CD4-positive, alpha-beta T cell (primary cell): ENCODE results near the gene CLCN6. TPM values are rescaled to one million over a fixed set of nuclear protein-coding genes. Genes with fewer than 3 reads are reported as not detected.

Experiments used
- ATAC-seq: fragments of 200-7000 bp; cut with Tn5 transposase; one replicate; pipeline ENCODE4 v1.10.0; 2022; ENCODE audit warnings: mild to moderate bottlenecking; ENCODE audit not compliant: poor library complexity
- CTCF ChIA-PET: fragments of 350-600 bp; sonication (Branson Sonifier 250); formaldehyde crosslinking; loops from one replicate; lab custom pipeline; 2021; ENCODE audit warnings: antibody characterized with exemption, inconsistent platforms; lab: Charles Lee
- POLR2A ChIA-PET: fragments of 350-600 bp; sonication (Branson Sonifier 250); formaldehyde crosslinking; loops from one replicate; lab custom pipeline; 2021; ENCODE audit warnings: antibody characterized with exemption, inconsistent platforms; lab: Charles Lee
- DNase-seq, 14 experiments: peaks; one replicate each; pipeline ENCODE4 v3.0.0-alpha.2; 2013 to 2020; ENCODE audit warnings: mixed read lengths in 2 of 14
- H3K27ac ChIP-seq, 2 donors: one replicate each; pipeline versions ENCODE4 v1.5.1 to v1.7.0; 2013; ENCODE audit warnings: low read length in 2 of 2, low read depth in 1 of 2, mild to moderate bottlenecking in 1 of 2
- H3K27me3 ChIP-seq, 2 experiments: 1 replicate in 1 of 2; 2 replicates in 1 of 2; pipeline versions ENCODE4 v1.6.1 to v1.7.0; 2013; ENCODE audit warnings: low read length in 2 of 2, control low read depth in 1 of 2, mild to moderate bottlenecking in 1 of 2, moderate library complexity in 1 of 2; ENCODE audit not compliant: insufficient read depth in 2 of 2, control insufficient read depth in 1 of 2
- H3K36me3 ChIP-seq: one replicate; pipeline ENCODE4 v1.6.1; 2013; ENCODE audit warnings: low read length, control low read depth; ENCODE audit not compliant: insufficient read depth
- H3K4me1 ChIP-seq: one replicate; pipeline ENCODE4 v1.6.1; 2013; ENCODE audit warnings: low read length, control low read depth; ENCODE audit not compliant: insufficient read depth
- H3K4me3 ChIP-seq: one replicate; pipeline ENCODE4 v1.5.1; 2013; ENCODE audit warnings: mild to moderate bottlenecking, low read length, moderate library complexity
- H3K9me3 ChIP-seq, 2 experiments: 1 replicate in 1 of 2; 2 replicates in 1 of 2; pipeline versions ENCODE4 v1.6.1 to v1.7.0; 2013; ENCODE audit warnings: low read length in 2 of 2, mild to moderate bottlenecking in 2 of 2, control low read depth in 1 of 2, moderate library complexity in 1 of 2; ENCODE audit not compliant: control insufficient read depth in 1 of 2, insufficient read depth in 1 of 2
- H3K27ac Mint-ChIP-seq: one replicate; pipeline ENCODE4 v1.8.0; 2020; ENCODE audit warnings: mixed read lengths
- H3K27me3 Mint-ChIP-seq: one replicate; pipeline ENCODE4 v1.8.0; 2021; ENCODE audit warnings: mixed read lengths
- H3K36me3 Mint-ChIP-seq: one replicate; pipeline ENCODE4 v1.8.0; 2021; ENCODE audit warnings: low read depth, mixed read lengths
- H3K4me1 Mint-ChIP-seq: one replicate; pipeline ENCODE4 v1.8.0; 2021; ENCODE audit warnings: low read depth, mixed read lengths
- H3K4me3 Mint-ChIP-seq: one replicate; pipeline ENCODE4 v1.8.0; 2020; ENCODE audit warnings: mild to moderate bottlenecking, mixed read lengths
- H3K9me3 Mint-ChIP-seq: one replicate; pipeline ENCODE4 v1.8.0; 2020; ENCODE audit warnings: mixed read lengths
- CTCF ChIP-seq: fragments of 200-600 bp; IDR thresholded peaks from one replicate; pipeline ENCODE4 v1.8.0; 2022; ENCODE audit warnings: antibody characterized with exemption, mild to moderate bottlenecking
- intact Hi-C, 2 experiments: fragments of 100-400 bp; cut with DNase I in 1 of 2; cut with micrococcal nuclease in 1 of 2; formaldehyde crosslinking; loops; one replicate each; pipeline versions ENCODE4 v1.15.1 to v1.9.0; 2023 to 2025; cut with DNase I, micrococcal nuclease
- total RNA-seq, 174 experiments: library from RNA in 2 of 174; stranded (reverse) in 2 of 174; gene quantifications; one replicate each; pipeline ENCODE4 v1.2.3 and lab custom pipeline; 2021 to 2026

Gene CLCN6
- total RNA-seq, 2 experiments from 2014 or later, result 10.9 to 11.2 TPM

GRCh38 chr1:11794446-11795237, 11.3 kb upstream of the CLCN6 start:
- peaks cover 66% of the 10 kb centered on the region for H3K36me3 ChIP-seq
- no peaks in the 10 kb centered on the region for H3K4me1 Mint-ChIP-seq
- intact Hi-C loops, result no loop called here
- no peak overlapping the region for H3K4me3 ChIP-seq
- ChIA-PET CTCF (no interaction called here), POLR2A (interaction anchor here (1.0 kb wide), 1 partner anchor 9 kb away, joined by 3 read pairs; no protein-coding TSS in a partner anchor)
- no peak overlapping the region for H3K4me3 Mint-ChIP-seq
- TF ChIP-seq CTCF, result no peak
- no peaks in the 10 kb centered on the region for H3K4me1 ChIP-seq
- no peaks in the 10 kb centered on the region for H3K27me3 Mint-ChIP-seq
- H3K27me3 ChIP-seq, result no peaks in the 10 kb centered on the region
- no peak for ATAC-seq
- H3K9me3 Mint-ChIP-seq, result no peaks in the 10 kb centered on the region
- no peak overlapping the region for H3K27ac ChIP-seq
- DNase-seq, result no peak
- no peaks in the 10 kb centered on the region for H3K9me3 ChIP-seq
- no peak overlapping the region for H3K27ac Mint-ChIP-seq
- peaks cover 64% of the 10 kb centered on the region for H3K36me3 Mint-ChIP-seq

- H3K27ac Mint-ChIP-seq, result no peak overlapping the region
- no peaks in the 10 kb centered on the region for H3K27me3 ChIP-seq
- POLR2A ChIA-PET, result no interaction called here
- H3K27ac ChIP-seq, result no peak overlapping the region
- TF ChIP-seq CTCF, result no peak
- H3K36me3 Mint-ChIP-seq, result peaks cover 71% of the 10 kb centered on the region
- intact Hi-C loops, result no loop called here
- H3K9me3 ChIP-seq, result no peaks in the 10 kb centered on the region
- H3K27me3 Mint-ChIP-seq, result no peaks in the 10 kb centered on the region
- H3K4me3 Mint-ChIP-seq, result no peak overlapping the region
- H3K36me3 ChIP-seq, result peaks cover 65% of the 10 kb centered on the region
- no peaks in the 10 kb centered on the region for H3K9me3 Mint-ChIP-seq
- H3K4me3 ChIP-seq, result no peak overlapping the region
- CTCF ChIA-PET, result no interaction called here
- ATAC-seq, result no peak
- no peaks in the 10 kb centered on the region for H3K4me1 Mint-ChIP-seq
- no peak for DNase-seq
- H3K4me1 ChIP-seq, result no peaks in the 10 kb centered on the region
These were observed 10.6 kb upstream of the CLCN6 start for GRCh38 chr1:11795238-11795890.

- Mint-ChIP-seq H3K4me3 (no peak overlapping the region), H3K36me3 (peaks cover 71% of the 10 kb centered on the region), H3K27me3 (no peaks in the 10 kb centered on the region), H3K4me1 (no peaks in the 10 kb centered on the region), H3K27ac (no peak overlapping the region), H3K9me3 (no peaks in the 10 kb centered on the region)
- DNase-seq (no peak), ATAC-seq (no peak)
- ChIA-PET POLR2A (no interaction called here), CTCF (interaction anchor here (0.7 kb wide), 1 partner anchor 28 kb away, joined by 3 read pairs; no protein-coding TSS in a partner anchor)
- H3K27me3 ChIP-seq, result no peaks in the 10 kb centered on the region
- peaks cover 7% of the 10 kb centered on the region for H3K4me1 ChIP-seq
- H3K36me3 ChIP-seq, result peaks cover 69% of the 10 kb centered on the region
- H3K4me3 ChIP-seq, result no peak overlapping the region
- no peak for TF ChIP-seq CTCF
- intact Hi-C loops, result no loop called here
- H3K9me3 ChIP-seq, result no peaks in the 10 kb centered on the region
- H3K27ac ChIP-seq, result no peak overlapping the region
These were observed 9.8 kb upstream of the CLCN6 start for GRCh38 chr1:11796036-11796828.
